Stimulated activated CD4-positive, alpha-beta T cell treated with anti-CD3 and anti-CD28 coated beads, Interleukin-2, amount 100 ng/mL, for 4 hours (primary cell): ENCODE data around the gene TBC1D22A.

Experiments used
- DNase-seq: peaks from one replicate; pipeline ENCODE4 v3.0.0-alpha.2; 2020; ENCODE audit warnings: low read depth

The TBC1D22A gene

GRCh38 chr22:46995501-46996360 is 233.3 kb downstream of the TBC1D22A start:
- DNase-seq: no peak

DNA sequence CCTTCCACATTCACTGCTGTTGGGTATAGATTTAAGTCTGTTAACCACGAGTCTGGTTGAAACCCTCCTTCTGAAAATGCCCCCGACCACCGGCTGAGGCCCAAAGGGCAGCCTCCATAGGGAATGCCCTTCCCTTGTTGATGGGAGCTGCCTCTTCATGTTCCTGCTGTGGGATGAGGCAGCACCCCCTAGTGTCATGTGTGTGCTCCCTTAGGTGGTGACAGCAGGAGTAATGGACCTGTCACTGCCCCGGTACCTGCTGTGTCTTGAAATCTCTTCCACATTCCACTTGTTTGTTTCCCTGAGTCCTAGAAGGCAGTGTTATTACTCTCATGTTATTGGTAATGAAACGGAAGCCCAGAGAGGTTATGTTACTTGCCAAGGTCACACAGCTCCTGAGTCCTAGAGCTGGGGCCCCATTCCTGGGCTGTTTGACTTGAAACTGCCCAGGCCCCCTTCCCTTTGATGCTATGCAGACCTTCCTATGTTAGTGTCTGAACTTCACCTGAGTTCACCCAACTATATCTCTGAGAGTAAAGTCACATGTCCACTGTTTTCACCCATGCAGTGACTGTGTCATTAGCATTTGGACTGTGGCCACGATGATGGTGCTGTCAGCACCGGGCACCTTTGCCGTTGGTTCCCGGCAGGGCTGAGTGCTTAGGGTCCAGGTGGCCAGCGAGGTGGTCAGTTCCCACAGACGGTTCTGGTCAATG is 234.3 kb downstream of the TBC1D22A start:
- no peak for DNase-seq

GRCh38 chr22:46997311-46997970 is 235.0 kb downstream of the TBC1D22A start:
- no peak for DNase-seq

- DNase-seq: no peak
Observed at GRCh38 chr22:46998331-46998730, 235.9 kb downstream of the TBC1D22A start.

- no peak for DNase-seq
Observed at GRCh38 chr22:47000256-47000655, 237.8 kb downstream of the TBC1D22A start.

GRCh38 chr22:47000888-47001287 is 238.4 kb downstream of the TBC1D22A start:
- DNase-seq: no peak

DNA sequence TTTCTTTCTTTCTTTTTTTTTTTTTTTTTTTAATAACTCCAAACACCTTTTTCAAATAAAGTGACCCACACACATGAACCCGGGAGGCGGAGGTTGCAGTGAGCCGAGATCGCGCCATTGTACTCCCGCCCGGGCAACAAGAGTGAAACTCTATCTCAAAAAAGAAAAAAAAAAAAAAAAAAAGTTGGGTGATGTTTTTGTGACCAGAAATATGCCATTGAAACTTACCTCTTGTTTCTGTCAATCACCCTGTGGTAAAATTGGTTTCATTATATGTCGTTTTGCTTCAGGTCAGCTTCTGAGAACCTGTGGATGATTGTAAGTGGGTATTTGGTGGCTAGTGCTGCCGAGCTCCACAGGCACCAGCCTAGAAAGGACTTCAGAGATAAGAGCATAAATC is 238.8 kb downstream of the TBC1D22A start:
- DNase-seq: no peak

- DNase-seq: no peak
Observed at GRCh38 chr22:47002692-47003091, 240.2 kb downstream of the TBC1D22A start.

GRCh38 chr22:47005506-47006408 is 243.3 kb downstream of the TBC1D22A start:
- DNase-seq: no peak

GRCh38 chr22:47006433-47006832 is 244.0 kb downstream of the TBC1D22A start:
- DNase-seq: no peak

DNA sequence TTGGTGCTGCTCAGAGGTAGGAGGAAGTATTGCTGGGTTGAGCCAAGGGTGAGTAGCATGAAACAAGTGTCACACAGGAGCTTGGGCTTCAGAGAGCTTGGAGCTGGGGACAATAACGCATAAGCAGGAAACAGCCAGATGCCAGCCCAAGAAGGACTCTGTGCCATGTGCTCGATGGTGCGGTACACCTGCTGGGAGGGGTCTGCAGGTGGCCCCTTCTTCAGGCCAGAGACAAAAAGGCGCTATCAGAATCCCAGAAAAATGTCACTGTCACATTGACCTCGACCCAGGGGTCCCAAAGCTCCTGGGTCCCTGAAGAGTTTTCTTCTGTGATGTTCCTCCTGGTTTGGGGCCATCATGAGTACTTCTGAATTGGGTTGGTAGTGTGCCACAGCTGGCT is 244.4 kb downstream of the TBC1D22A start:
- no peak for DNase-seq

DNA sequence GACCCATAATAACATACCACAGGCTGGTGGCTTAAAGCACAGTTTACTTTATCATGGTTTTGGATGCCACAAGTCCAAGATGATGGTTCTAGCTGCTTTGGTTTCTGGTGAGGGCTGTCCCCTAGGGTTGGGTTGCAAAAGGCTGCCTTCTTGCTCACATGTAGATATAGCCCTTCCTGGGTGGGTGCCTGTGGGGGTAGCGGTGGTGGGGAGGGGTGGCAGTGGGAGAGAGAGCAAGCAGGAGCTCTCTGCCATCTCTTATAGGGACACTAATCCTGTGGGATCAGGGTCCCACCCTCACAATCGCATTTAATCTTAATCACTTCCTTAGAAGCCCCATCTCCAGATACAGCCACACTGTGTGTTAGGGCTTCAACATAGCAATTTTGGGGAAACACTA is 245.0 kb downstream of the TBC1D22A start:
- DNase-seq: no peak

GRCh38 chr22:47008208-47008885 is 245.9 kb downstream of the TBC1D22A start:
- no peak for DNase-seq

GRCh38 chr22:47009304-47010101 is 247.1 kb downstream of the TBC1D22A start:
- DNase-seq: no peak

DNA sequence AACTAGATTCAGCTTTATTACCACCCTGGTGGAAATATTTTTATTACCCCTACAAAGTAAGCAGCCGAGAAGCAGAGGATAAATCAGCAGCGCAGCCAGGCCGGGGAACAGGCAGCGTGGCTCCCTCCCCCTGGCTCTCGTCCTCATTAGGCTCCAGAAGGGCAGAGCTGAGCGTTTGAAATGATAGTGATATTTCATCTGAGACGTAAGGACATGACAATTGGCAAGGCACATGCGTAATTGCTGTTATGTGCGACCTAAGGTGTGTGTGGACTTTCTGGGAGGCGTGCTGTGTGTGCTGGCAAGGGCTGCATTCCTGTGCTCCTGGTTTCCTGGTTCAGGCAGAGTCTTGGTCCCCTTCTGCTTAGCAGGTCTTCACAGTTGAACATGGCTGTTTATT is 247.8 kb downstream of the TBC1D22A start:
- no peak for DNase-seq

DNA sequence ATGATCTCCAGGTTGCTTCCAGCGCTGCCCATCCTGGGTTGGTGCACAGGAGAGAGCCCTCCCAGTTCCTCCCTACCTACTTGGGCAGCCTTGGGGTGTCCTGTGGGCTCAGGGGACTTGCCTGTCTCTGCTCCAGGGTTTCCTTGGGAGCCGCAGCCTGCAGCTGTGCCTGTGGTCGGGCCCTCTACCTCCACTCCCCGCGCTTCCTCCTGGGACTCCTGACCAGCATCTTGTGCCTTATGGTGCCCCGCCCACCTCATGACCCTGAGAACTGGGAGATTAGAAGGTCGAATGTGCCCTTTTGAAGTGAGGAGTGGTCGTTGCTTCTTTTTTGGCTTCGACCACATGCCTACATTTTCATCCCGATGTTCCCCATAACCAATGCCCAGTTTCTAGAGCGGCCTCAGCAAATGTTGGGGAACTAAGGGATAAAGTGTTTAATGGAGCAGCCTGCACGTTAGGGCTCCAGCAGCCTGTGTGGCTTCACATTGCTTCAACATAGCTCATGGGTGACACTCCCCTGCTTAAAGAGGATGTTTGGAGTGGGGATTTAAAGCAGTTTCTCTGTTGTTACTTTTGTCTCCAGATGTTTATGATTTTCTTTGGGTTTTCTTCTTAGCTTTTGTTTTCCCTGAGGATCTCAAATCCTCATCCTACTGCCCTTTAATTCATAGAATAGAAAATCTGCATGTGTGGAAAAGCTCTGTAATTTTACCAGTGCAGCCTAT is 248.8 kb downstream of the TBC1D22A start:
- DNase-seq: no peak

- no peak for DNase-seq
Observed at GRCh38 chr22:47011859-47012258, 249.4 kb downstream of the TBC1D22A start.

- no peak for DNase-seq
Observed at GRCh38 chr22:47012589-47013370, 250.3 kb downstream of the TBC1D22A start.
